Kasumi-1 (cell line): ENCODE data around the gene RIBC1.
"Not testable (repeated sequence)": the region's sequence is repeated elsewhere in the genome, so short reads cannot be mapped to it uniquely, and the experiment has no call there.

ENCODE experiments used
- DNase-seq, 2 experiments: peaks; one replicate each; lab custom pipeline; 2025; lab: John Stamatoyannopoulos, UW

The RIBC1 gene

DNA sequence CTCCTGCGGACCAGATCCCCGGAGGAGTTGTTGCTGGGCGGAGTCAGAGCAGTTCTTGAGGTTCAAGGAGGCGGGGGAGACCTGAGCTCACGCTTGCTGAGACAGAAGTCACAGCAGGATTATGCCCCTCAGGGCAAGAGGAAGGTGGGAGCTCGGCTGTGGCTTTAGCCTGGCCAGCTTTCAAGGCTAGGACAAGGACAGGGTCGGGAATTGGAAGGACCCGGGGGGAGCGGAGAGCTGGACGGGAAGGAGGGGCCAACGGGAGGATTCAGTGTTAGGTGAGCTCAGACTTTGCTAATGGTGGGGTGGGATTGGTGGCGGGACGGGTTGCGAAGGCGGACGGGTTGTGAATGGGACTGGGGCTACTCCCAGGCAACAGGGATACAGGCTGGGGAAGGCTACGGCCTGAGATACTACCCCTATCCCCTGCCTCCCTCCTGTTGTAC lies at the start of gene RIBC1:
TSS of gene RIBC1 (plus strand) at position 13 of the 446 bp plus-strand sequence. CDS start 3,404 bp downstream, outside the sequence.
- DNase-seq: no peak

GRCh38 chrX:53373307-53373706 lies 49.4 kb upstream of the RIBC1 start:
- DNase-seq: no peak

DNA sequence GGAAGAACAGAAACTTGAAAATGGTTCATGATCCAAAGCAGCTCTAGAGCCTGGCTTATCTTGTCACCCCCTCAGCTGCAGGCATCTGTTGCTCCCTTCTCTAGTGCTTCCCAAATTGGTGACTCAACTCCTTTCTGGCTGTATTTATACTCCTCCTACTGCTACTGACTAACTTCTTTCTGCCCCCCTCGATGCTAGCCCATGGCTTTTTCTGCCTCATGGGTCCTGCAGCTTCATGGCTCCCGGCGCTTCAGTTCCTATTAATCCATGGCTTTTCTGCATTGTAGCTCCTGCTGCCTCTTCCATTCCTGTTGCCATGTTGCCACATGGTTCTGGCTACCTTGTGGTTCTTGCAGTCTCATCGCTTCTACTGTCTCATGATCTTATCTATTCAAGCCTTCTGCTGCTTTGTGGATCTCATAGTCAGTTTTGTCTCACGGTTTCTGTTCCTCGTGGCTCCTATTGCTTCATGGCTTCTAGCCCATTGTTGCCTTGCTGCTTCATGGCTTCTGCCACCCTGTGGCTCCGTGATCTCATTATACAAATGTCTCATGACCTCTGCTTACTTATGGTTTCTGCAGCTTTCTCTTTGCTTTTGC lies 48.4 kb upstream of the RIBC1 start:
- peak in 1 of 2 experiments; percentile 23 for DNase-seq

DNA sequence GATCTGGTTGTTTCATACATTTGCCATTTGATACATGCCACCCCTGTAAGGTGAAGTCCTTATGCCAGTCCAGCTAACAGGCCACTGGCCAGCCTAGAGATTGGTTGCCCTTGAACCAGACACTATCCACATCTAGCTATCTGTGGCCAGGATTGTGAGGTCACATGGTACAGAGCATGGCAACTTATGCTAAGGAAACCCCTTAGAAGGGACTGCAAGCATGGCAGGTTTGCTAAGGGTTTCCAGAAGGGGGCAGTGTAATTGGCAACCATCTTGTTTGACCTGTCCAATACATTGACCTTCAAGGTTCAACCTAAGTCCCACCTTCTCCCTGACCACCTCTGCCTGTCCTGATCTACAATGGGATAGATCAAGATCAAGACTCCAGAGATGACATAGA lies 47.8 kb upstream of the RIBC1 start:
- DNase-seq: no peak

- DNase-seq: no peak
These were observed 45.8 kb upstream of the RIBC1 start for GRCh38 chrX:53376888-53377287.

GRCh38 chrX:53377464-53377863 lies 45.2 kb upstream of the RIBC1 start:
- DNase-seq: no peak

DNA sequence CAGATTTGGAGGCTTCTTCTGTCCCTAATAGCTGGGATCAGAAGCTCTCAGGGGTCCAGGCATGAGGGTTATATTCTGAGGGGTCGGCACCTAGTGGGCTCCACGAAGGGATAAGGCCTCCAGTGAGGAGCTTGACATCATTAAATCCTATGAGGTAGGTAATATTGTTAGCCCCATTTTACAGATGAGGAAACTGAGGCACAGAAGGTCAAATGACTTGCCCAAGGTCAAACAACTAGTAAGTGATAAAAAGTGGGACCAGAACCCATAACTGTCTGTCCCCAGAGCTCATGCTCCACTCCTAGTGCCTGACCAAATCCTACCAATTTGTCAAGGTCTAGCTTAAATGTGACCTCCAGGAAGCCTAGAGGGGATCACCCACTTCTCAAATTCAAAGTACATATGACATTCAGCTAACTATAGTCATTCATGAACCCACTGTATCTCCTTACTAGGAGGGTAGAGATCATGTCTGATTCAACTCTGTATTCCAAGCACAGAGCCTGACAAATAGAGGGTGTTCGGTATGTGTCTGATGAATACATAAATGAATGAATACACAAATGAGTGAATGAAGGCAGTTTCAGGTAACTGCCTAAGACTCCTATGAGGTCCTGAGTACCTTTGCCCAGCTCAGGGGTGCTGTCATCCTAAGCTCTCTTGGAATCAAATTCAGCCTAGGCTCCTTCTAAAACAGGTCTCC lies 43.5 kb upstream of the RIBC1 start:
- no peak for DNase-seq

- no peak for DNase-seq
These were observed 42.9 kb upstream of the RIBC1 start for GRCh38 chrX:53379747-53380146.

GRCh38 chrX:53383376-53384076 lies 39.1 kb upstream of the RIBC1 start:
- no peak for DNase-seq

- peak in 1 of 2 experiments; percentile 7 for DNase-seq
These were observed 26.9 kb upstream of the RIBC1 start for GRCh38 chrX:53395605-53396298.

DNA sequence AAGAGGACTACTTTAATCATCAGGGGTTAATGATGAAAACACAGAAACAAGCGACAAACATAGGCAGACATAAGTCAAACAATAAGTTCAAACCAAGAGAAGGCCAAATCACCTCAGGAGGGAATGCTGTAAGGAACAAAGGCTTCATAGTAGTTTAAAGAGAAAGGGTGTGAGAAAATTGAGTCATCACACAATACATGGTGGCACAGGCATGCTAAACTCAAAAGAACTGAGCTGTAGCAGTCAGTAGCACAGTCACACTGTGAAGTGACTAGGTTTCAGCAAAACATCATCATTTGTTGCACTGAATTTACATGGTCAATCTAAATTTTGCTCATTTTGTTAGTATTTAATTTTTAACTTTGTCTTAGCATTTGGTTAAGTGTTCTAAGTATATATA lies 24.5 kb upstream of the RIBC1 start:
- DNase-seq: no peak

DNA sequence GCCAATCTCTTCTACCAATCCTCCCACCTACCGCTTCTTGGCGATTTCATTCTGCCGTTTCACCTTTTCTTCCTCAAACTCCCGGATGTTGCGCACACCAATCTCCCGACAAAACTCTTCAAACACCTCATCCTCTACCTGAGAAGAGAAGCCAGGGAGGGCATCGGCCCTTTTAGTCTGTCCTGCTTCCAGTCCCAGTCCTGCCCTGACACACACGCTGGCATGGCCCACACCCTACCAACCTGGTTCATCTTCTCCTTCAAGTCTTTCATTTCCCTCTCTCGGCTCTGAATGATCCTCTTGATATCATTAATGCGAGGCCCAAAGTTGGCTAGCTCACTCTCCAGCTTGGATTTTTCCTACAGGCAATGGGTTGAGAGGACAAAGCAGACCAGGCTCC lies 19.1 kb upstream of the RIBC1 start:
- no peak for DNase-seq

DNA sequence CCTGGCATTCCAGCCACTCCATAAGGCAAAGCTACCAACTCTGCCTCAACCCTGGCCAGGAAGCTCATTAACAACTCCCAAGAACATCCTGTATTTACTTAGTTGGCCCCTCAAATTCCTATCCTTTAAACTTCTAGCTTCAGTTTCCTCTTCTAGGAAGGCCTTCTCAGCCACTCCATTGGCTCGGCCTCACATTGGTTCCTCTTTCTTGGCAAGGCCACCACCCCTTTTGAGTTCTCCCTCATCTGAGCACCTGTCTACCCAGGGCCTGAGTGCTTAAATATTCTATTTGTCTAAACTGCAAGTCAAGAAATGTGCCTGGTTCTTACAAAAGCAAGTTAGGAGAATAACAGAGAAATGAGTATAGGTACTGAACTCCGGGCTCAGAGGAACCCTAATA lies 10.2 kb upstream of the RIBC1 start:
- DNase-seq: peak; percentile 17 to 44

GRCh38 chrX:53420351-53420750 lies 2.3 kb upstream of the RIBC1 start:
- not testable (repeated sequence) for DNase-seq

GRCh38 chrX:53421125-53421524 lies 1.5 kb upstream of the RIBC1 start:
- no peak for DNase-seq

- DNase-seq: peak in 1 of 2 experiments; percentile 62
These were observed 944 bp upstream of the RIBC1 start for GRCh38 chrX:53421772-53422085.

- peak; percentile 83 to 89 for DNase-seq
These were observed 400 bp upstream of the RIBC1 start, which contains the start of gene SMC1A for GRCh38 chrX:53422086-53422860. SMC1A (minus strand) TSS chrX:53422654; CDS start chrX:53422600, 54 bp downstream.

- DNase-seq: no peak
These were observed 7.1 kb downstream of the RIBC1 start for GRCh38 chrX:53429755-53430154.

- no peak for DNase-seq
These were observed 7.6 kb downstream of the RIBC1 start for GRCh38 chrX:53430231-53430630.

DNA sequence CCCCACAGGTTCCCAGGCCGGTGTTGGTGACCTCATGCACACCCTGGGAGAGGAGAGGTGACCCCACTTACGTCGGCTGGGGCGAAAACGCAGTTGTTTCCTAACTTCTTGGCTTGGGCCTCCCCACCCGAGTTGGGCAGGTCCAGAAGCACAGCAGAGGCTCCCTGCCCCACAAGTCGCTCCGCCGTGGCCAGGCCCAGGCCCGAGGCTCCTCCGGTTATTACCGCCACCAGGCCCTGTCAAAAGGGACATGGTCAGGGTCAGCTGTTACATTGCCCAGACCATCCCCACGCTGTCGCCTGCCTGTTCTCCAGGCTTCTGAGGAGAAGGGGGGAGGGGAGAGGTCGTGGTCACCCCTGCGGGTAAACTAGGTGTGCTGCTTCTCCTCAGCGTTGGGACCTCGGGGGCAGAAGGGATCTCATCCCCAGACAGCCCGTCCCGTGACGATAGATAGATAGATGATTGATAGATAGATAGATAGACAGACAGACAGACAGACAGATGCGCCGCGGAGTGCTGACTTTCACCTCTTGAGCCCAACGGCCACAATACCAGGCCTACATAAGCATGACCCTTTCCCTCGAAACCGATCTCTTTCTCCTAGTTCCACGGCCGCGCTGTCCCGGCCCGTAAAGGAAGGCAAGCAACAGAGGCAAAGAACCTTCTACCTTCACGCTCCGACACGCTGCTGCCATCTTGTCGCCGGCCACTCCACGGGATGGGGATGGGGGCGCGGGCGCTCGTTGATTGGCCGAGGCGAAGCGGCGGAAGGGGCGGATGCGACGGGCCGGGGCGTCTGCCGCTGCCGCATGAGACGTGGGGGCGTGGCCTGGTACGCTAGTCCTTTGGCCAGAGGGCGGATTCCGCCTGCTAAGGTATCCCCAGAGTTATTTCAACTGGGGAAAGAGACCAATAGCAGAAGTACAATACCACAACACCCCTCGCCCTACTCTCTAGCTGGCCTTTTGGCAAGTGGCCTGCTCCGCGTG lies 11.3 kb downstream of the RIBC1 start, which contains the start of gene HSD17B10:
TSS of gene HSD17B10 (minus strand) at position 720 of the 989 bp plus-strand sequence. CDS start at position 695, 25 bp downstream.
- peak; percentile 78 to 82 for DNase-seq
